Activated naive CD8-positive, alpha-beta T cell treated with anti-CD3 and anti-CD28 coated beads, Interleukin-2, amount 10 ng/mL, durations not matched to agents 7 days and 5 days (primary cell): Measurements from ENCODE around the gene HMGN4. TPM values are rescaled to one million over a fixed set of nuclear protein-coding genes. Genes with fewer than 3 reads are reported as not detected.
"Not testable (repeated sequence)": the region's sequence is repeated elsewhere in the genome, so short reads cannot be mapped to it uniquely, and the experiment has no call there.

Experiments used
- ATAC-seq: fragments of 150-1000 bp; cut with Tn5 transposase; one replicate; pipeline ENCODE4 v1.10.0; 2021; ENCODE audit warnings: low read depth, moderate library complexity
- POLR2A ChIA-PET: fragments of 350-600 bp; sonication (Branson Sonifier 250); formaldehyde crosslinking; loops from one replicate; lab custom pipeline; 2021; ENCODE audit warnings: antibody characterized with exemption; lab: Charles Lee
- DNase-seq: peaks from one replicate; pipeline ENCODE4 v3.0.0; 2021
- H3K27ac Mint-ChIP-seq: one replicate; pipeline ENCODE4 v1.8.0; 2022; ENCODE audit warnings: mild to moderate bottlenecking, mixed read lengths
- H3K27me3 Mint-ChIP-seq: one replicate; pipeline ENCODE4 v1.8.0; 2022; ENCODE audit warnings: mild to moderate bottlenecking, moderate library complexity, mixed read lengths
- H3K36me3 Mint-ChIP-seq: one replicate; pipeline ENCODE4 v1.8.0; 2021; ENCODE audit warnings: mild to moderate bottlenecking, mixed read lengths
- H3K4me1 Mint-ChIP-seq: one replicate; pipeline ENCODE4 v1.8.0; 2021; ENCODE audit warnings: mixed read lengths
- H3K4me3 Mint-ChIP-seq: one replicate; pipeline ENCODE4 v1.8.0; 2022; ENCODE audit warnings: mild to moderate bottlenecking, moderate library complexity, mixed read lengths
- H3K9me3 Mint-ChIP-seq: one replicate; pipeline ENCODE4 v1.8.0; 2021; ENCODE audit warnings: mixed read lengths
- total RNA-seq, 2 experiments: library from RNA; stranded (reverse); gene quantifications; one replicate each; pipeline ENCODE4 v1.2.3, GENCODE V29; 2021

HMGN4 gene
- total RNA-seq, 2 experiments from 2014 or later = 83.1 to 86.4 TPM

- Mint-ChIP-seq H3K9me3 (no peaks in the 10 kb centered on the region), H3K27me3 (no peaks in the 10 kb centered on the region), H3K36me3 (peaks cover 22% of the 10 kb centered on the region), H3K4me1 (peaks cover 25% of the 10 kb centered on the region), H3K27ac (no peak overlapping the region), H3K4me3 (no peak overlapping the region)
- DNase-seq (no peak), ATAC-seq (no peak)
- POLR2A ChIA-PET = no interaction called here
Observed at GRCh38 chr6:26544473-26544872, 6.3 kb downstream of the HMGN4 start.

- Mint-ChIP-seq H3K27ac (no peak overlapping the region), H3K4me3 (no peak overlapping the region), H3K9me3 (no peaks in the 10 kb centered on the region), H3K4me1 (peaks cover 22% of the 10 kb centered on the region), H3K27me3 (no peaks in the 10 kb centered on the region), H3K36me3 (peaks cover 18% of the 10 kb centered on the region)
- DNase-seq (no peak), ATAC-seq (no peak)
- POLR2A ChIA-PET = no interaction called here
Observed at GRCh38 chr6:26545627-26546026, 7.5 kb downstream of the HMGN4 start.

- POLR2A ChIA-PET = interaction anchor here (2.6 kb wide), 1 partner anchor 9 kb away, joined by 8 read pairs; the partner anchor contains the start of gene HMGN4
- H3K27ac Mint-ChIP-seq, H3K4me3 Mint-ChIP-seq, H3K27me3 Mint-ChIP-seq, DNase-seq, H3K9me3 Mint-ChIP-seq, ATAC-seq: not testable (repeated sequence)
- peaks cover 19% of the 10 kb centered on the region for H3K4me1 Mint-ChIP-seq
- peaks cover 11% of the 10 kb centered on the region for H3K36me3 Mint-ChIP-seq
Observed at GRCh38 chr6:26547363-26547762, 9.2 kb downstream of the HMGN4 start.

GRCh38 chr6:26550250-26550993, 12.3 kb downstream of the HMGN4 start:
- POLR2A ChIA-PET = interaction anchor here (0.6 to 1.6 kb wide), 4 partner anchors 13 to 241 kb away, joined by 3 to 9 read pairs (median 4); partner anchors contain the start of gene HMGN4
- DNase-seq = peak; percentile 70
- peaks cover 7% of the 10 kb centered on the region for H3K36me3 Mint-ChIP-seq
- peak; percentile 45 for ATAC-seq
- peaks cover 11% of the 10 kb centered on the region for H3K4me1 Mint-ChIP-seq
- H3K9me3 Mint-ChIP-seq = no peaks in the 10 kb centered on the region
- peak overlapping the region; percentile 84 for H3K27ac Mint-ChIP-seq
- no peaks in the 10 kb centered on the region for H3K27me3 Mint-ChIP-seq
- H3K4me3 Mint-ChIP-seq = peak overlapping the region; percentile 90

GRCh38 chr6:26552205-26552604, 14.0 kb downstream of the HMGN4 start:
- DNase-seq = no peak

GRCh38 chr6:26552640-26553188, 14.5 kb downstream of the HMGN4 start:
- DNase-seq = no peak
- POLR2A ChIA-PET = interaction anchor here (1.1 to 2.7 kb wide), 3 partner anchors 16 to 394 kb away, joined by 3 to 24 read pairs (median 5); partner anchors contain the start of gene HMGN4
- H3K4me3 Mint-ChIP-seq = no peak overlapping the region
- H3K27me3 Mint-ChIP-seq = no peaks in the 10 kb centered on the region
- peaks cover 19% of the 10 kb centered on the region for H3K4me1 Mint-ChIP-seq
- H3K36me3 Mint-ChIP-seq = no peaks in the 10 kb centered on the region
- ATAC-seq = no peak
- H3K27ac Mint-ChIP-seq = no peak overlapping the region
- H3K9me3 Mint-ChIP-seq = no peaks in the 10 kb centered on the region

More at GRCh38 chr6:26552205-26552604, 14.0 kb downstream of the HMGN4 start:
- no peak overlapping the region for H3K27ac Mint-ChIP-seq
- no peaks in the 10 kb centered on the region for H3K27me3 Mint-ChIP-seq
- POLR2A ChIA-PET = interaction anchor here (0.9 to 1.1 kb wide), 3 partner anchors 14 to 336 kb away, joined by 3 to 6 read pairs (median 4); partner anchors contain the start of gene HMGN4
- ATAC-seq = no peak
- H3K9me3 Mint-ChIP-seq = no peaks in the 10 kb centered on the region
- no peak overlapping the region for H3K4me3 Mint-ChIP-seq
- H3K36me3 Mint-ChIP-seq = no peaks in the 10 kb centered on the region
- peaks cover 16% of the 10 kb centered on the region for H3K4me1 Mint-ChIP-seq

GRCh38 chr6:26553264-26553634, 15.1 kb downstream of the HMGN4 start:
- POLR2A ChIA-PET = interaction anchor here (1.1 to 2.7 kb wide), 4 partner anchors 16 to 394 kb away, joined by 3 to 24 read pairs (median 6); partner anchors contain the start of gene HMGN4
- Mint-ChIP-seq H3K27me3 (no peaks in the 10 kb centered on the region), H3K4me3 (no peak overlapping the region), H3K27ac (no peak overlapping the region), H3K4me1 (peaks cover 19% of the 10 kb centered on the region), H3K36me3 (no peaks in the 10 kb centered on the region), H3K9me3 (no peaks in the 10 kb centered on the region)
- DNase-seq (peak; percentile 76), ATAC-seq (peak; percentile 65)

GRCh38 chr6:26553635-26554446, 15.7 kb downstream of the HMGN4 start:
- no peak overlapping the region for H3K4me3 Mint-ChIP-seq
- peak; percentile 83 for DNase-seq
- peaks cover 19% of the 10 kb centered on the region for H3K4me1 Mint-ChIP-seq
- no peaks in the 10 kb centered on the region for H3K36me3 Mint-ChIP-seq
- H3K27ac Mint-ChIP-seq = no peak overlapping the region
- H3K27me3 Mint-ChIP-seq = no peaks in the 10 kb centered on the region
- no peaks in the 10 kb centered on the region for H3K9me3 Mint-ChIP-seq
- POLR2A ChIA-PET = interaction anchor here (1.0 to 2.7 kb wide), 5 partner anchors 16 to 395 kb away, joined by 3 to 24 read pairs (median 5); partner anchors contain the start of gene HMGN4
- ATAC-seq = peak; percentile 57

- Mint-ChIP-seq H3K27ac (no peak overlapping the region), H3K27me3 (no peaks in the 10 kb centered on the region), H3K4me3 (no peak overlapping the region), H3K9me3 (no peaks in the 10 kb centered on the region), H3K36me3 (no peaks in the 10 kb centered on the region), H3K4me1 (peaks cover 19% of the 10 kb centered on the region)
- DNase-seq (no peak), ATAC-seq (no peak)
- POLR2A ChIA-PET = interaction anchor here (1.0 to 2.7 kb wide), 4 partner anchors 15 to 81 kb away, joined by 3 to 24 read pairs (median 6); partner anchors contain the start of gene HMGN4
Observed at GRCh38 chr6:26554447-26554696, 16.2 kb downstream of the HMGN4 start.

- H3K9me3 Mint-ChIP-seq = no peaks in the 10 kb centered on the region
- POLR2A ChIA-PET = interaction anchor here (1.0 to 2.7 kb wide), 4 partner anchors 15 to 81 kb away, joined by 3 to 24 read pairs (median 6); partner anchors contain the start of gene HMGN4
- DNase-seq (no peak), ATAC-seq (peak; percentile 23)
- no peak overlapping the region for H3K27ac Mint-ChIP-seq
- no peaks in the 10 kb centered on the region for H3K36me3 Mint-ChIP-seq
- H3K27me3 Mint-ChIP-seq = no peaks in the 10 kb centered on the region
- H3K4me3 Mint-ChIP-seq = peak overlapping the region; percentile 55
- peaks cover 19% of the 10 kb centered on the region for H3K4me1 Mint-ChIP-seq
Observed at GRCh38 chr6:26554697-26555504, 16.7 kb downstream of the HMGN4 start.

GRCh38 chr6:26555505-26556262, 17.5 kb downstream of the HMGN4 start:
- peak overlapping the region; percentile 55 for H3K4me3 Mint-ChIP-seq
- ATAC-seq (no peak), DNase-seq (no peak)
- H3K4me1 Mint-ChIP-seq = peaks cover 14% of the 10 kb centered on the region
- H3K9me3 Mint-ChIP-seq = no peaks in the 10 kb centered on the region
- POLR2A ChIA-PET = interaction anchor here (1.3 to 2.7 kb wide), 3 partner anchors 14 to 19 kb away, joined by 4 to 24 read pairs (median 7); partner anchors contain the start of gene HMGN4
- H3K27me3 Mint-ChIP-seq = no peaks in the 10 kb centered on the region
- H3K36me3 Mint-ChIP-seq = no peaks in the 10 kb centered on the region
- no peak overlapping the region for H3K27ac Mint-ChIP-seq
